NCI-H446 treated with DMSO at 0.1 percent for 48 hours (cell line): ENCODE data around the gene DNAL4.

ENCODE experiments used
- DNase-seq: peaks from one replicate; lab custom pipeline; 2025; lab: John Stamatoyannopoulos, UW

Gene DNAL4

GRCh38 chr22:38758276-38758945 lies 35.5 kb downstream of the DNAL4 start:
- no peak for DNase-seq

- DNase-seq = no peak
Observed at GRCh38 chr22:38757464-38757757, 36.5 kb downstream of the DNAL4 start.

GRCh38 chr22:38756711-38757463 lies 37.1 kb downstream of the DNAL4 start:
- no peak for DNase-seq

GRCh38 chr22:38755911-38756532 lies 37.9 kb downstream of the DNAL4 start, which contains the start of gene SUN2:
Gene SUN2 (minus strand): TSS chr22:38755998. CDS start chr22:38752628, 3,370 bp downstream.
- DNase-seq = peak; percentile 61

GRCh38 chr22:38755155-38755910 lies 38.6 kb downstream of the DNAL4 start:
- DNase-seq = no peak

- DNase-seq = no peak
Observed at GRCh38 chr22:38754751-38755154, 39.2 kb downstream of the DNAL4 start.

GRCh38 chr22:38753948-38754750 lies 39.8 kb downstream of the DNAL4 start:
- DNase-seq = peak; percentile 84

GRCh38 chr22:38751422-38752346 lies 42.3 kb downstream of the DNAL4 start:
- no peak for DNase-seq

GRCh38 chr22:38751066-38751421 lies 42.9 kb downstream of the DNAL4 start:
- no peak for DNase-seq

- DNase-seq = no peak
Observed at GRCh38 chr22:38750638-38751037, 43.3 kb downstream of the DNAL4 start.

GRCh38 chr22:38750104-38750503 lies 43.8 kb downstream of the DNAL4 start:
- no peak for DNase-seq

- DNase-seq = no peak
Observed at GRCh38 chr22:38748487-38749136, 45.3 kb downstream of the DNAL4 start.

- DNase-seq = no peak
Observed at GRCh38 chr22:38745676-38746460, 48.1 kb downstream of the DNAL4 start.

- no peak for DNase-seq
Observed at GRCh38 chr22:38744981-38745380, 49.0 kb downstream of the DNAL4 start.

GRCh38 chr22:38742176-38742942 lies 51.6 kb downstream of the DNAL4 start:
- DNase-seq = no peak

GRCh38 chr22:38741576-38741975 lies 52.4 kb downstream of the DNAL4 start:
- no peak for DNase-seq

GRCh38 chr22:38741166-38741565 lies 52.8 kb downstream of the DNAL4 start:
- DNase-seq = no peak

- no peak for DNase-seq
Observed at GRCh38 chr22:38740754-38741153, 53.2 kb downstream of the DNAL4 start.
